Ascending aorta (tissue), 2 donors: ENCODE measurements around the gene DYNC1LI1. TPM values are rescaled to one million over a fixed set of nuclear protein-coding genes. Genes with fewer than 3 reads are reported as not detected.

ENCODE experiments used
- DNase-seq, 2 donors: peaks; one replicate each; pipeline ENCODE4 v3.0.0-alpha.2; 2019; ENCODE audit warnings: low spot score in 2 of 2
- H3K27ac ChIP-seq, 2 donors: fragments of 200-600 bp; sonication (generic); one replicate each; pipeline ENCODE4 v1.5.1; 2016 to 2017; ENCODE audit warnings: mild to moderate bottlenecking in 1 of 2
- H3K27me3 ChIP-seq: fragments of 200-600 bp; sonication (generic); one replicate; pipeline ENCODE4 v1.5.1; 2017
- H3K36me3 ChIP-seq, 2 donors: fragments of 200-600 bp; sonication (generic); one replicate each; pipeline ENCODE4 v1.5.1; 2016
- H3K4me1 ChIP-seq, 2 donors: fragments of 200-600 bp; sonication (generic); one replicate each; pipeline ENCODE4 v1.5.1; 2016 to 2017; ENCODE audit warnings: mild to moderate bottlenecking in 1 of 2
- H3K4me3 ChIP-seq, 2 donors: fragments of 200-600 bp; sonication (generic); one replicate each; pipeline ENCODE4 v1.5.1; 2016 to 2017; ENCODE audit warnings: mild to moderate bottlenecking in 1 of 2
- H3K9me3 ChIP-seq, 2 donors: fragments of 200-600 bp; sonication (generic); one replicate each; pipeline ENCODE4 v1.5.1; 2016
- intact Hi-C: fragments of 100-400 bp; cut with DNase I; formaldehyde crosslinking; loops from one replicate; pipeline ENCODE4 v1.15.1; 2023
- total RNA-seq: library from RNA; depleted of rRNA; stranded (reverse); fragments of >200 nt; gene quantifications from one replicate; pipeline ENCODE4 v1.1.0, GENCODE V29; 2016
- TF ChIP-seq, protein P1 (sequence below), 3 experiments: fragments of 200-600 bp in 2 of 3; fragments of 450-650 bp in 1 of 3; sonication (generic) in 2 of 3; IDR thresholded peaks; one replicate each; pipeline ENCODE4 v1.5.1; 2016 to 2019; ENCODE audit warnings: antibody characterized with exemption in 3 of 3, mild to moderate bottlenecking in 1 of 3, moderate library complexity in 1 of 3

DYNC1LI1 gene
- total RNA-seq, 1 donor from 2014 or later = 22.1 TPM

DNA sequence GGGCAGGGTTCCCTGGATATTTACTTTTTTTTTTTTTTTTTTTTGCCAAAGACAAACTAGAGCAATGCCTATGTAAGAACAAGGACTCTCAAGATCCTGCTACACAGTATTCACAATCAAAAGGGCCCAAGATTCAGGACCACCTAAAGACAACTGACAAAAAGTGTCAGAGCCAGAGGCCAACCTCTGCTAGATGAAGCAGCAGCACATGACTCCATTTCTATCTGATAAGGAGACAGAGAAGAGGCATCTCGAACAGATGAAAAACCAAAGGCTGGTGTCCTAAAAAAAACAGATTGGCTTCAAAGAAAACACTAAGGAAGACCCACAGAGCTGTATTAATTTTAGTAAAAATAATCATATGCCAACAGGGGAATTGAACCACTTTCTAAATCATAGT, 88.0 kb downstream of the DYNC1LI1 start:
- no peak overlapping the region for H3K27ac ChIP-seq
- TF ChIP-seq, protein P1, sequence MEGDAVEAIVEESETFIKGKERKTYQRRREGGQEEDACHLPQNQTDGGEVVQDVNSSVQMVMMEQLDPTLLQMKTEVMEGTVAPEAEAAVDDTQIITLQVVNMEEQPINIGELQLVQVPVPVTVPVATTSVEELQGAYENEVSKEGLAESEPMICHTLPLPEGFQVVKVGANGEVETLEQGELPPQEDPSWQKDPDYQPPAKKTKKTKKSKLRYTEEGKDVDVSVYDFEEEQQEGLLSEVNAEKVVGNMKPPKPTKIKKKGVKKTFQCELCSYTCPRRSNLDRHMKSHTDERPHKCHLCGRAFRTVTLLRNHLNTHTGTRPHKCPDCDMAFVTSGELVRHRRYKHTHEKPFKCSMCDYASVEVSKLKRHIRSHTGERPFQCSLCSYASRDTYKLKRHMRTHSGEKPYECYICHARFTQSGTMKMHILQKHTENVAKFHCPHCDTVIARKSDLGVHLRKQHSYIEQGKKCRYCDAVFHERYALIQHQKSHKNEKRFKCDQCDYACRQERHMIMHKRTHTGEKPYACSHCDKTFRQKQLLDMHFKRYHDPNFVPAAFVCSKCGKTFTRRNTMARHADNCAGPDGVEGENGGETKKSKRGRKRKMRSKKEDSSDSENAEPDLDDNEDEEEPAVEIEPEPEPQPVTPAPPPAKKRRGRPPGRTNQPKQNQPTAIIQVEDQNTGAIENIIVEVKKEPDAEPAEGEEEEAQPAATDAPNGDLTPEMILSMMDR (IDR thresholded peaks at IDR 0.05) = no peak
- no peak overlapping the region for H3K4me3 ChIP-seq
- DNase-seq = no peak
- H3K27me3 ChIP-seq = no peaks in the 10 kb centered on the region
- no peaks in the 10 kb centered on the region for H3K9me3 ChIP-seq
- peaks cover 0 to 44% of the 10 kb centered on the region in 2 donors for H3K36me3 ChIP-seq
- intact Hi-C loops = no loop called here
- H3K4me1 ChIP-seq = peaks cover 3 to 4% of the 10 kb centered on the region in 2 donors

DNA sequence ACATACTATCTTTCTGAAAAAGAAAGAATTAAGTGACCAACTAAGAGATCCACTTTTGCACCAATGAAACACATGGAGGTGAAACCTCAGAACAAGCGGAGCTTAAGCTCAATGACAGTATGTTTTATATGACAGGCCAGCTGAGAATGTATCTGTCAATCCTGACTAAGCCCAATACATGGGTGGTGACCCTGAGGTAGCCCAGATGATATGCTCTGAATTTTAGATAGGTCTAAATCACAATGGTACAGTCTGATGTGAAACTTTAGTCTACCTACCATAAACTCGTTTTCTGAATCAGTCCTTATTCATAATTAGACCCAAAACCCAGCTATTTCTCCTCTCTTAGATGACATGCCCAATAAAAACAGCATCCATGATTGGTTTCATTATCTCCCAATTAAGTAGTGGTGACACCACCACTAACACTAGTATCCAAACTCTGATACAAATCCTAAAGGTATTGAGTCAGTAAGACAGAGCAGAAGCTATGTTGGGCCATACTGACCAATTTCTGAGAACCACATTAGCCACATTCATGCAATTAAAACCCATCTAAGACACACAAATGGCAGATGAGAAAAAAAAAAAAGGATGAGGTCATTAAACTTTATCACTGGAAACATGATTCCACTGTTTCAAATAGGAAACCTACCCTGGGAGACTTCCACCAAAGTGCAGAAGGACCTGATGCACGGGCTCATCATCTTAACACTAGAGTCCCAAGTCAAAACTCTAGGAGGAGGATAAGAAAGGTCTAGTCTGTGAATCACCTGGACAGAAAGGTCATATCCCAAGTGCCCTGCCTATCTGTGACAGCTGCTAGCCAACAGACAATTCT, 88.6 kb downstream of the DYNC1LI1 start:
- no peak overlapping the region for H3K4me3 ChIP-seq
- intact Hi-C loops = no loop called here
- no peak overlapping the region for H3K27ac ChIP-seq
- DNase-seq = no peak
- no peaks in the 10 kb centered on the region for H3K9me3 ChIP-seq
- TF ChIP-seq, protein P1 (IDR thresholded peaks at IDR 0.05) = no peak
- peaks cover 0 to 43% of the 10 kb centered on the region in 2 donors for H3K36me3 ChIP-seq
- H3K27me3 ChIP-seq = no peaks in the 10 kb centered on the region
- H3K4me1 ChIP-seq = no peaks in the 10 kb centered on the region

DNA sequence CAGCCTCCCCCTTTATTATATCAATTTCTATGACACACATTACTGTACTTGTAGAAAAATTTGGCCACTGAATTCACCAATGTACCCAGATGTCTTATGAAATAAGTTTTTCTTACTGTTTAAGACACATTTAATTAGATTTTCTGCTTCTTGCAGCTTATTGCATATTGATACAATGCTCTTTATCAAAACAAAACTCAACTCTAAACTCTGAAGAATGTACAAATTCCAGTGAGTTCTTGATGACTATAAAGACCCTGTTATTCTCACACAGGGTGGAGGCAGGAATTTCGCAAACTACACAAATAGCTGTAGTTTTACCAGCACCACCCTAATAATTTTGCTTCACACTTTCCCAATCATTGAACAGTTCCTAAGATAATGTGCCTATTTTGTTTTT, 90.1 kb downstream of the DYNC1LI1 start:
- no peak for DNase-seq
- Histone ChIP-seq H3K9me3 (no peaks in the 10 kb centered on the region), H3K4me3 (no peak overlapping the region), H3K4me1 (no peaks in the 10 kb centered on the region), H3K27ac (no peak overlapping the region), H3K27me3 (no peaks in the 10 kb centered on the region), H3K36me3 (peaks cover 0 to 32% of the 10 kb centered on the region in 2 donors)
- intact Hi-C loops = no loop called here
- TF ChIP-seq, protein P1 (IDR thresholded peaks at IDR 0.05) = no peak

Other genes starting within 250 kb of the DYNC1LI1 start
- 21.9 TPM for gene CMTM7, start 179.0 kb downstream of the DYNC1LI1 start, total RNA-seq
- gene CMTM6, start 68.0 kb downstream of the DYNC1LI1 start, total RNA-seq = 12.7 TPM
- gene CNOT10, start 114.3 kb upstream of the DYNC1LI1 start, total RNA-seq = 7.6 TPM
- gene TRIM71, start 247.1 kb upstream of the DYNC1LI1 start, total RNA-seq = not detected